Amygdala (tissue), 56 donors: ENCODE results near the gene ACTR5.
A peak's percentile ranks its signal among the peaks of the same experiment; 100 is the strongest.
"Not testable (repeated sequence)": the region's sequence is repeated elsewhere in the genome, so short reads cannot be mapped to it uniquely, and the experiment has no call there.

Source experiments
- DNase-seq, 56 donors: peaks; one replicate each; lab custom pipeline; 2025; lab: John Stamatoyannopoulos, UW

ACTR5 gene

GRCh38 chr20:38762174-38762573 lies 13.9 kb downstream of the ACTR5 start:
- no peak for DNase-seq

GRCh38 chr20:38763616-38764015 lies 15.4 kb downstream of the ACTR5 start:
- DNase-seq = no peak

- peak in 35 of 56 donors; percentile 2 to 77 (median 37) for DNase-seq
Observed at GRCh38 chr20:38764567-38765318, 16.5 kb downstream of the ACTR5 start.

GRCh38 chr20:38766071-38766470 lies 17.8 kb downstream of the ACTR5 start:
- DNase-seq = no peak

- no peak for DNase-seq
Observed at GRCh38 chr20:38769376-38770295, 21.4 kb downstream of the ACTR5 start.

- no peak for DNase-seq
Observed at GRCh38 chr20:38770546-38770945, 22.3 kb downstream of the ACTR5 start.

GRCh38 chr20:38770970-38771369 lies 22.7 kb downstream of the ACTR5 start:
- no peak for DNase-seq

- no peak for DNase-seq
Observed at GRCh38 chr20:38771621-38772020, 23.4 kb downstream of the ACTR5 start.

GRCh38 chr20:38774167-38774566 lies 25.9 kb downstream of the ACTR5 start:
- no peak for DNase-seq

- no peak for DNase-seq
Observed at GRCh38 chr20:38776363-38776762, 28.1 kb downstream of the ACTR5 start.

- DNase-seq = no peak
Observed at GRCh38 chr20:38779247-38780097, 31.2 kb downstream of the ACTR5 start.

- DNase-seq = no peak
Observed at GRCh38 chr20:38782275-38782674, 34.0 kb downstream of the ACTR5 start.

- DNase-seq = no peak
Observed at GRCh38 chr20:38787870-38788269, 39.6 kb downstream of the ACTR5 start.

- no peak for DNase-seq
Observed at GRCh38 chr20:38789503-38790199, 41.4 kb downstream of the ACTR5 start.

- peak in 1 of 56 donors; percentile 6 for DNase-seq
Observed at GRCh38 chr20:38790200-38791053, 42.2 kb downstream of the ACTR5 start.

- no peak for DNase-seq
Observed at GRCh38 chr20:38791291-38791690, 43.0 kb downstream of the ACTR5 start.

- no peak for DNase-seq
Observed at GRCh38 chr20:38791940-38792339, 43.7 kb downstream of the ACTR5 start.

- not testable (repeated sequence) for DNase-seq
Observed at GRCh38 chr20:38794057-38794456, 45.8 kb downstream of the ACTR5 start.

GRCh38 chr20:38798266-38798665 lies 50.0 kb downstream of the ACTR5 start:
- DNase-seq = no peak
